Measurements from ENCODE around the gene AAK1.
A peak's percentile ranks its signal among the peaks of the same experiment; 100 is the strongest.
"Not testable (repeated sequence)": the region's sequence is repeated elsewhere in the genome, so short reads cannot be mapped to it uniquely, and the experiment has no call there.

Gene AAK1

GRCh38 chr2:69625078-69625795 lies 18.3 kb downstream of the AAK1 start:
- no peak for DNase-seq (ENCODE audit: low read depth in 2 of 2)

- no peak for DNase-seq (ENCODE audit: low read depth in 2 of 2)
These were observed 18.9 kb downstream of the AAK1 start for GRCh38 chr2:69624611-69625010.

- no peak for DNase-seq (ENCODE audit: low read depth in 2 of 2)
These were observed 19.4 kb downstream of the AAK1 start for GRCh38 chr2:69624131-69624530.

- DNase-seq (ENCODE audit: low read depth in 2 of 2) = no peak
These were observed 20.3 kb downstream of the AAK1 start for GRCh38 chr2:69623236-69623635.

- not testable (repeated sequence) for DNase-seq (ENCODE audit: low read depth in 2 of 2)
These were observed 20.7 kb downstream of the AAK1 start for GRCh38 chr2:69622805-69623204.

- not testable (repeated sequence) for DNase-seq (ENCODE audit: low read depth in 2 of 2)
These were observed 21.5 kb downstream of the AAK1 start for GRCh38 chr2:69622017-69622540.

GRCh38 chr2:69621440-69621839 lies 22.1 kb downstream of the AAK1 start:
- no peak for DNase-seq (ENCODE audit: low read depth in 2 of 2)

GRCh38 chr2:69620870-69621269 lies 22.7 kb downstream of the AAK1 start:
- no peak for DNase-seq (ENCODE audit: low read depth in 2 of 2)

- DNase-seq (ENCODE audit: low read depth in 2 of 2) = no peak
These were observed 23.8 kb downstream of the AAK1 start for GRCh38 chr2:69619725-69620124.

GRCh38 chr2:69618362-69618761 lies 25.2 kb downstream of the AAK1 start:
- DNase-seq (ENCODE audit: low read depth in 2 of 2) = no peak

GRCh38 chr2:69617744-69618143 lies 25.8 kb downstream of the AAK1 start:
- no peak for DNase-seq (ENCODE audit: low read depth in 2 of 2)

- DNase-seq (ENCODE audit: low read depth in 2 of 2) = peak in 1 of 2 donors; percentile 16
These were observed 26.8 kb downstream of the AAK1 start for GRCh38 chr2:69616755-69617154.

- no peak for DNase-seq (ENCODE audit: low read depth in 2 of 2)
These were observed 27.6 kb downstream of the AAK1 start for GRCh38 chr2:69615969-69616368.

GRCh38 chr2:69615078-69615625 lies 28.4 kb downstream of the AAK1 start:
- no peak for DNase-seq (ENCODE audit: low read depth in 2 of 2)

GRCh38 chr2:69612707-69613106 lies 30.8 kb downstream of the AAK1 start:
- DNase-seq (ENCODE audit: low read depth in 2 of 2) = no peak

GRCh38 chr2:69612200-69612599 lies 31.3 kb downstream of the AAK1 start:
- no peak for DNase-seq (ENCODE audit: low read depth in 2 of 2)

GRCh38 chr2:69608109-69608508 lies 35.4 kb downstream of the AAK1 start:
- no peak for DNase-seq (ENCODE audit: low read depth in 2 of 2)

- DNase-seq (ENCODE audit: low read depth in 2 of 2) = not testable (repeated sequence)
These were observed 36.8 kb downstream of the AAK1 start for GRCh38 chr2:69606771-69607170.

- no peak for DNase-seq (ENCODE audit: low read depth in 2 of 2)
These were observed 38.3 kb downstream of the AAK1 start for GRCh38 chr2:69605284-69605683.

- DNase-seq (ENCODE audit: low read depth in 2 of 2) = no peak
These were observed 38.7 kb downstream of the AAK1 start for GRCh38 chr2:69604836-69605235.

- no peak for DNase-seq (ENCODE audit: low read depth in 2 of 2)
These were observed 39.4 kb downstream of the AAK1 start for GRCh38 chr2:69604026-69604678.

GRCh38 chr2:69603146-69603743 lies 40.3 kb downstream of the AAK1 start:
- DNase-seq (ENCODE audit: low read depth in 2 of 2) = no peak

Data from stimulated activated CD8-positive, alpha-beta memory T cell treated with anti-CD3 and anti-CD28 coated beads, Interleukin-2, amount 100 ng/mL, for 1 hour (primary cell).